GM18873 (cell line): Measurements from ENCODE around the gene PTGFRN.

Source experiments
- ATAC-seq: cut with Tn5 transposase; IDR thresholded peaks from one replicate; pipeline ENCODE4 v1.9.1; 2021; ENCODE audit warnings: mild to moderate bottlenecking, moderate library complexity, moderate number of reproducible peaks; ENCODE audit not compliant: unreplicated experiment, low FRiP score

PTGFRN gene

GRCh38 chr1:116991918-116992317 lies 82.2 kb downstream of the PTGFRN start:
- ATAC-seq, result no peak

GRCh38 chr1:116993286-116993685 lies 83.6 kb downstream of the PTGFRN start:
- ATAC-seq, result no peak

GRCh38 chr1:116994411-116994810 lies 84.7 kb downstream of the PTGFRN start:
- ATAC-seq, result no peak

DNA sequence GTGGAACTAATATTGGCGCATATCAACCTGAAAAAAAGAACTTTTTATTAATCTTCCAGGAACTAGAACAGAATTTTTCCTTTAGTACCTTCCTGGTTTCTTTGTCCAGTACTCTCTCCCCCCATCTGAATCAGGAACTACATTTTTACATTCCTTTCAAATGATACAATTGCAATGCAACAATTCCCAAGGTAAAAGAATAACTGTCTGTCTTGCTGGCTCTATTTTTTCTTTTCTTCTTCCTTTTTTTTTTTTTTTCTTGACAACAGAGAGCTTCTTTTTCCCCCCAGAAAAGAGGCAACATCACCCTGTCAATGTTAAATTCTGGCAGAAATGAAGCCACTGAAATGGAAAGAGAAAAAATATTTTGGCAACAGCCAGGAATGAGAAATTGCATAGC lies 87.3 kb downstream of the PTGFRN start:
- no peak for ATAC-seq

- ATAC-seq, result no peak
Observed at GRCh38 chr1:116997636-116998035, 87.9 kb downstream of the PTGFRN start.

GRCh38 chr1:116999596-116999995 lies 89.9 kb downstream of the PTGFRN start:
- no peak for ATAC-seq

DNA sequence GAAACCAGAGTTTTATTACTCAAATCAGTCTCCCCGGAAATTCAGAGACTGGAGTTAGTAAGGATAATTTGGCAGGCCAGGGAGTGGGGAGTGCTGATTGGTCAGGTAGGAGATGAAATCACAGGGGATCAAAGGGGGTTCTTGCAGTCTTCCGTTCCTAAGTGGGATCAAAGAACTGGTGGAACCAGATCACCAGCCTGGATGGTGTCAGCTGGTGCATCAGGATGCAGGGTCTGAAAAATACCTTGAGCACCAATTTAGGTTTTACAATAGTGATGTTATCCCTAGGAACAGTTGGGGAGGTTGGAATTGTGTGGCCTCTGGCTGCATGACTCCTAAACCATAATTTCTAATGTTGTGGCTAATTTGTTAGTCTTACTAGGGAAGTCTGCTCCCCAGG lies 90.4 kb downstream of the PTGFRN start:
- ATAC-seq, result no peak

GRCh38 chr1:117001254-117001927 lies 91.7 kb downstream of the PTGFRN start, which contains the start of gene CD101:
Gene CD101, plus strand, starts transcription at chr1:117001760. Its CDS starts 58 bp downstream, at chr1:117001818.
- ATAC-seq, result peak; percentile 89

- ATAC-seq, result no peak
Observed at GRCh38 chr1:117003223-117003875, 93.6 kb downstream of the PTGFRN start.

- no peak for ATAC-seq
Observed at GRCh38 chr1:117007719-117008013, 98.0 kb downstream of the PTGFRN start.

DNA sequence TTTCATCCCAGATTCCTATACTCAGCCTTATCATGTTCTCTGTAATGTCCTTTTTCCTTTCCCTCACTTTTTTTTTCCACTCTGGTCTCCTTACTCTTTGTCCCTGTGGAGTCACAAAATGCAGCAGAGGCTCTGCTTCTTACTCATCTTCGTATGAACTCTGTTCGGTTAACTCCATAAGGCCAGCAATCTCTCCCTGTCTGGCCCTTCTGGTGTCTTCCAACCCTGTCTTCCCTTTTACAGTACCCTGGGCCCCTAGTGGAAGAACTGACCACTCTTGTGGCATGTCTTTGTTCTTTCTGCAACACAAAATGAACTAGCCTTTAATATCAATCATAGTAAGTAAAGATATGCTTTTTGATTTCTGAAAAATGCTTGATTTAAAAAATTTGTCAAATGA lies 98.9 kb downstream of the PTGFRN start:
- ATAC-seq, result no peak

DNA sequence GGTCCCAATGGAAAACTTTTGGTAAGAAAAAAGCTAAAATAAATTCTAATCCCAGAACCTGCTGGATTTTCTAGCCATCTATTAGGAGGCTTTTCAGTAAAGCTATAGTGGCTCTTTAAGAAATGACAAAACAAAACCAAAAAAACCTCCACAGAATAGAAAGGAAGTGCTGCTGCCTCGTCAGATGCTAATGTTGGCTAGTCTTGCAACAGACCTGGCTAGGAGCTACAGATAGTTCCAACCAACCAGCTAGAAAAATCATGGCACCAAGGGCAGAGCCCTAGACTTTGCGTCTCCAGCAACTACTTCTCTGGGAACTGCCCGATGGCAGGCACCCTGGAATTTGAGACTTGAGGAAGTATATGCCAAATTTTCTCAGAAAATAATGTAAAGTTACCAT lies 99.4 kb downstream of the PTGFRN start:
- no peak for ATAC-seq

DNA sequence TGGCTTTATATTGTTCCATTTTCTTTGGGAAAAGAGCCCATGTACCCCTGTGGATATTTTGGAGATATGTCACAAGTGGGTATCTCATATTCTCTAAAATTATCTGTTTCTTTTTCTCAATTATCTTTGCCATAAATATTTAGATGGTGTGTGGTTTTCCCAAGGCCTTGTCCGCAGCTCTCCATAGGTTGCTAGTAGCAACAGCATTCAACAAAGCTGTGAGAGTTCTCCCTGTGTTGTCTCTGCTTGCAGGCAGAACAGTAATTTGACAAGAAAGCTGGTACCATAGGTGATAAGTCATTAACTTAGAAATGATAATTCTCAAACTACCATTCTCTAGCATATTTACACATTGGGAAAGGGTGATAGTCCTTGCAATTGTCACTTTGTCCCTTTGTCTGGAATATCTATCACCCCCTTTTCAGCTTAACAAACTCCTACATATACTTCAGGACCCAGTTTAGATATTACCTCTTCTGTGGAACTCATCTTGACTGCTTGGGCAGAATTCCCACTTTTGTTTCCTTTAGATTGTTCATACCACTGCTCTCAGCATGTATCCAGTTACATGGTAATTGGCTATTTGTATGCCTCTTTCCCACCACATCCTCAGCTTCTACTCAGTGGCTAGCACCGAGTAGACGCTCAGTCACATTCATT lies 100.7 kb downstream of the PTGFRN start:
- no peak for ATAC-seq

DNA sequence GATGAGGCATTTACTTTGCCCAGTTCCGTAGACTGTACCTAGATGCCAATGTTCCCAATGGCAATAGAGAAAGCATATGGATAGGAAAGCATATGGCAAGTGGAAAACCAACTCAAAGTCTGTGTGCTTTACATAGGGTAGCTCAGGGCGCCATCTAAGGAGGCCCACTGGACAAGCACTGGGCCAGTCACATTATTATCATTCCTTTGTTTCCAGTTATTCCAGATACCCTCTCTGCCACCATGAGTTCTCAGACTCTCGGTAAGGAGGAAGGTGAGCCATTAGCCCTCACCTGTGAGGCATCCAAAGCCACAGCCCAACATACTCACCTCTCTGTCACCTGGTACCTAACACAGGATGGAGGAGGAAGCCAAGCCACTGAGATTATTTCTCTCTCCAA lies 101.6 kb downstream of the PTGFRN start:
- no peak for ATAC-seq

DNA sequence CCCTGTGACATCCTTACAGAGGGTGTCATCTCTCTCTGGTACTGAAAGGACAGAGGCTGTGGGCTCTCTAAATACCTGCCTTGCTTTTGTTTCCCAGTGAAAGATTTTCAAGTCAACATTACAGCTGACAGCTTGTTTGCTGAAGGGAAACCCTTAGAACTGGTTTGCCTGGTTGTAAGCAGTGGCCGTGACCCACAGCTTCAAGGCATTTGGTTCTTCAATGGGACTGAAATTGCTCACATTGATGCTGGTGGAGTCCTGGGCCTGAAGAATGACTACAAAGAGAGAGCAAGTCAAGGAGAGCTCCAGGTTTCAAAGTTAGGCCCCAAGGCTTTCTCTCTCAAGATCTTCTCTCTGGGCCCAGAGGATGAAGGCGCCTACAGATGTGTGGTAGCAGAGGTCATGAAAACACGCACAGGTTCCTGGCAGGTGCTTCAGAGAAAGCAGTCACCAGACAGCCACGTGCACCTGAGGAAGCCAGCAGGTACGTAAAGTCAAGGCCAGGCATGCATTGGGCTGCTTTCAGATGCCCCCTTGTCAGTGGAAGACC lies 103.7 kb downstream of the PTGFRN start:
- ATAC-seq, result no peak

- ATAC-seq, result no peak
Observed at GRCh38 chr1:117014209-117014608, 104.5 kb downstream of the PTGFRN start.

GRCh38 chr1:117015724-117016123 lies 106.0 kb downstream of the PTGFRN start:
- ATAC-seq, result no peak

DNA sequence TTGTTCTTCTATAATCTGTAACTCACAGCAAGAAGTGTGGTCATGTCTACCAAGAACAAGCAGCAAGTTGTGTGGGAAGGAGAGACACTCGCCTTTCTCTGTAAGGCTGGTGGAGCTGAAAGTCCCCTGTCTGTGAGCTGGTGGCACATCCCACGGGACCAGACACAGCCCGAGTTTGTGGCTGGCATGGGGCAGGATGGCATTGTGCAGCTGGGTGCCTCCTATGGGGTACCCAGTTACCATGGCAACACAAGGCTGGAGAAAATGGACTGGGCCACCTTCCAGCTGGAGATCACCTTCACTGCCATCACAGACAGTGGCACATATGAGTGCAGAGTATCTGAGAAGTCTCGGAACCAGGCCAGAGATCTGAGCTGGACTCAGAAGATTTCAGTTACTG lies 107.3 kb downstream of the PTGFRN start:
- no peak for ATAC-seq

GRCh38 chr1:117017648-117018047 lies 107.9 kb downstream of the PTGFRN start:
- no peak for ATAC-seq

- ATAC-seq, result no peak
Observed at GRCh38 chr1:117020526-117021156, 110.9 kb downstream of the PTGFRN start.

- no peak for ATAC-seq
Observed at GRCh38 chr1:117022114-117022513, 112.4 kb downstream of the PTGFRN start.
